ENCODE measurements around the gene UBAC2.

The UBAC2 gene

GRCh38 chr13:99271249-99271648 lies 70.6 kb downstream of the UBAC2 start:
- H3K27me3 ChIP-seq (ENCODE audit: insufficient read depth, low read depth), result no peaks in the 10 kb centered on the region
- H3K36me3 ChIP-seq (ENCODE audit: insufficient read depth), result no peaks in the 10 kb centered on the region
- H2AFZ ChIP-seq (ENCODE audit: low read depth), result no peak overlapping the region
- H3K9ac ChIP-seq, result no peak overlapping the region
- H3K4me3 ChIP-seq (IDR thresholded peaks at IDR 0.05; ENCODE audit: insufficient read depth, low read depth, low read length), result no peak overlapping the region
- H3K4me2 ChIP-seq, result no peak overlapping the region
- no peaks in the 10 kb centered on the region for H3K4me1 ChIP-seq (ENCODE audit: low read depth, poor library complexity, severe bottlenecking)
- H3K79me2 ChIP-seq (ENCODE audit: insufficient read depth, low read depth), result no peaks in the 10 kb centered on the region
- TF ChIP-seq CTCF (conservative IDR thresholded peaks at IDR 0.05; ENCODE audit: low read depth, low read length), result no peak
- H4K20me1 ChIP-seq (ENCODE audit: insufficient read depth), result no peaks in the 10 kb centered on the region
- H3K27ac ChIP-seq, result no peak overlapping the region

- H3K4me3 ChIP-seq (IDR thresholded peaks at IDR 0.05; ENCODE audit: insufficient read depth, low read depth, low read length), result no peak overlapping the region
- no peaks in the 10 kb centered on the region for H3K79me2 ChIP-seq (ENCODE audit: insufficient read depth, low read depth)
- no peaks in the 10 kb centered on the region for H3K36me3 ChIP-seq (ENCODE audit: insufficient read depth)
- H3K27ac ChIP-seq, result no peak overlapping the region
- no peaks in the 10 kb centered on the region for H3K4me1 ChIP-seq (ENCODE audit: low read depth, poor library complexity, severe bottlenecking)
- no peak overlapping the region for H3K9ac ChIP-seq
- H2AFZ ChIP-seq (ENCODE audit: low read depth), result no peak overlapping the region
- H4K20me1 ChIP-seq (ENCODE audit: insufficient read depth), result no peaks in the 10 kb centered on the region
- no peak overlapping the region for H3K4me2 ChIP-seq
- no peak for TF ChIP-seq CTCF (conservative IDR thresholded peaks at IDR 0.05; ENCODE audit: low read depth, low read length)
- H3K27me3 ChIP-seq (ENCODE audit: insufficient read depth, low read depth), result no peaks in the 10 kb centered on the region
Measured at GRCh38 chr13:99272481-99272880, 71.8 kb downstream of the UBAC2 start.

- H3K9ac ChIP-seq, result no peak overlapping the region
- H3K4me3 ChIP-seq (IDR thresholded peaks at IDR 0.05; ENCODE audit: insufficient read depth, low read depth, low read length), result no peak overlapping the region
- no peaks in the 10 kb centered on the region for H3K27me3 ChIP-seq (ENCODE audit: insufficient read depth, low read depth)
- no peak overlapping the region for H2AFZ ChIP-seq (ENCODE audit: low read depth)
- H4K20me1 ChIP-seq (ENCODE audit: insufficient read depth), result no peaks in the 10 kb centered on the region
- H3K4me2 ChIP-seq, result no peak overlapping the region
- no peaks in the 10 kb centered on the region for H3K36me3 ChIP-seq (ENCODE audit: insufficient read depth)
- no peak for TF ChIP-seq CTCF (conservative IDR thresholded peaks at IDR 0.05; ENCODE audit: low read depth, low read length)
- no peak overlapping the region for H3K27ac ChIP-seq
- no peaks in the 10 kb centered on the region for H3K4me1 ChIP-seq (ENCODE audit: low read depth, poor library complexity, severe bottlenecking)
- no peaks in the 10 kb centered on the region for H3K79me2 ChIP-seq (ENCODE audit: insufficient read depth, low read depth)
Measured at GRCh38 chr13:99273128-99273527, 72.5 kb downstream of the UBAC2 start.

- Histone ChIP-seq H3K36me3 (ENCODE audit: insufficient read depth) (no peaks in the 10 kb centered on the region), H2AFZ (ENCODE audit: low read depth) (no peak overlapping the region)
Measured at GRCh38 chr13:99275093-99275469, 74.4 kb downstream of the UBAC2 start.

More at GRCh38 chr13:99275093-99275469, 74.4 kb downstream of the UBAC2 start:
- H3K79me2 ChIP-seq (ENCODE audit: insufficient read depth, low read depth), result no peaks in the 10 kb centered on the region
- no peaks in the 10 kb centered on the region for H3K4me1 ChIP-seq (ENCODE audit: low read depth, poor library complexity, severe bottlenecking)
- H3K27me3 ChIP-seq (ENCODE audit: insufficient read depth, low read depth), result no peaks in the 10 kb centered on the region
- no peak overlapping the region for H3K4me3 ChIP-seq (IDR thresholded peaks at IDR 0.05; ENCODE audit: insufficient read depth, low read depth, low read length)
- H3K9ac ChIP-seq, result no peak overlapping the region
- no peak for TF ChIP-seq CTCF (conservative IDR thresholded peaks at IDR 0.05; ENCODE audit: low read depth, low read length)
- H3K4me2 ChIP-seq, result no peak overlapping the region
- H3K27ac ChIP-seq, result no peak overlapping the region
- H4K20me1 ChIP-seq (ENCODE audit: insufficient read depth), result no peaks in the 10 kb centered on the region
